IMR-90 (cell line): ENCODE data around the gene CHI3L1. TPM values are rescaled to one million over a fixed set of nuclear protein-coding genes. Genes with fewer than 3 reads are reported as not detected.

ENCODE experiments used
- ATAC-seq: fragments of 200-7000 bp; cut with Tn5 transposase; 2 replicates; pipeline ENCODE4 v1.9.1; 2020; ENCODE audit warnings: low read depth, mild to moderate bottlenecking, moderate library complexity
- BruUV-seq: library from RNA; stranded (reverse); fragments of 400-500 nt; replicated peaks from 2 replicates; lab custom pipeline; 2021; lab: Mats Ljungman, UMichigan
- CTCF ChIA-PET: fragments of 300-600 bp; formaldehyde crosslinking; extraction: SDS; loops from one replicate; lab custom pipeline; 2021; ENCODE audit warnings: antibody characterized with exemption; lab: Yijun Ruan, JAX
- POLR2A ChIA-PET: fragments of 300-600 bp; sonication (Branson Sonifier 250); formaldehyde crosslinking; loops from one replicate; lab custom pipeline; 2022; ENCODE audit warnings: antibody characterized with exemption; ENCODE audit not compliant: unreplicated experiment; lab: Charles Lee
- DNase-seq: peaks from one replicate; pipeline ENCODE4 v3.0.0; 2013
- H2AFZ ChIP-seq: replicated peaks from 2 replicates; pipeline ENCODE3; 2013; ENCODE audit warnings: low read length, mild to moderate bottlenecking; ENCODE audit not compliant: poor library complexity
- H2AK5ac ChIP-seq: 2 replicates; pipeline ENCODE4 v1.6.1; 2013; ENCODE audit warnings: low read depth, low read length, inconsistent platforms
- H2AK9ac ChIP-seq: replicated peaks from 2 replicates; pipeline ENCODE3; 2013; ENCODE audit warnings: mild to moderate bottlenecking, low read depth, low read length, moderate library complexity; ENCODE audit not compliant: poor library complexity
- H2BK120ac ChIP-seq: 2 replicates; pipeline ENCODE4 v1.6.1; 2013; ENCODE audit warnings: low read depth, low read length, inconsistent platforms
- H2BK15ac ChIP-seq: 3 replicates; pipeline ENCODE4 v1.6.1; 2013; ENCODE audit warnings: low read depth, low read length, inconsistent platforms
- H2BK20ac ChIP-seq: 2 replicates; pipeline ENCODE4 v1.6.1; 2013; ENCODE audit warnings: low read depth, mild to moderate bottlenecking, inconsistent platforms, low read length, moderate library complexity
- H2BK5ac ChIP-seq: 2 replicates; pipeline ENCODE4 v1.6.1; 2013; ENCODE audit warnings: mild to moderate bottlenecking, low read depth, low read length, inconsistent platforms; ENCODE audit not compliant: poor library complexity, severe bottlenecking
- H3K14ac ChIP-seq: replicated peaks from 2 replicates; pipeline ENCODE4 v1.6.1; 2013; ENCODE audit warnings: low read depth, low read length, inconsistent platforms
- H3K18ac ChIP-seq: 2 replicates; pipeline ENCODE4 v1.6.1; 2013; ENCODE audit warnings: low read depth, low read length, control low read depth
- H3K23ac ChIP-seq: 2 replicates; pipeline ENCODE4 v1.6.1; 2013; ENCODE audit warnings: low read depth, low read length, inconsistent platforms
- H3K27ac ChIP-seq: 2 replicates; pipeline ENCODE4 v1.5.1; 2013; ENCODE audit warnings: mild to moderate bottlenecking, control low read depth, low read length; ENCODE audit not compliant: insufficient read depth
- H3K27me3 ChIP-seq: 2 replicates; pipeline ENCODE4 v1.6.1; 2013; ENCODE audit warnings: low read length; ENCODE audit not compliant: control insufficient read depth, insufficient read depth
- H3K36me3 ChIP-seq: 2 replicates; pipeline ENCODE4 v1.6.1; 2013; ENCODE audit warnings: low read length, mixed read lengths; ENCODE audit not compliant: control insufficient read depth, insufficient read depth
- H3K4ac ChIP-seq: 2 replicates; pipeline ENCODE4 v1.6.1; 2013; ENCODE audit warnings: low read depth, low read length, inconsistent platforms
- H3K4me1 ChIP-seq: 2 replicates; pipeline ENCODE4 v1.6.1; 2013; ENCODE audit warnings: low read length, mixed read lengths; ENCODE audit not compliant: control insufficient read depth, insufficient read depth
- H3K4me2 ChIP-seq: 2 replicates; pipeline ENCODE4 v1.6.1; 2013; ENCODE audit warnings: low read depth, mild to moderate bottlenecking, control low read depth, low read length, moderate library complexity
- H3K4me3 ChIP-seq: 2 replicates; pipeline ENCODE4 v1.5.1; 2013; ENCODE audit warnings: low read depth, mild to moderate bottlenecking, control low read depth, low read length, moderate library complexity; ENCODE audit not compliant: insufficient read depth
- H3K56ac ChIP-seq: 2 replicates; pipeline ENCODE4 v1.6.1; 2013; ENCODE audit warnings: low read length, inconsistent platforms; ENCODE audit not compliant: insufficient read depth; ENCODE audit errors: extremely low read depth
- H3K79me1 ChIP-seq, 2 experiments: 2 replicates each; pipeline ENCODE4 v1.6.1; 2013; ENCODE audit warnings: low read length in 2 of 2, inconsistent platforms in 1 of 2, low read depth in 1 of 2
- H3K9ac ChIP-seq: 2 replicates; pipeline ENCODE4 v1.6.1; 2013; ENCODE audit warnings: low read depth, low read length, control low read depth
- H3K9me1 ChIP-seq: 2 replicates; pipeline ENCODE4 v1.6.1; 2013; ENCODE audit warnings: low read length, inconsistent platforms; ENCODE audit not compliant: insufficient read depth
- H3K9me3 ChIP-seq: 2 replicates; pipeline ENCODE4 v1.6.1; 2013; ENCODE audit warnings: low read length; ENCODE audit not compliant: control insufficient read depth, insufficient read depth
- H4K20me1 ChIP-seq: 2 replicates; pipeline ENCODE4 v1.6.1; 2013; ENCODE audit warnings: low read length, inconsistent platforms; ENCODE audit not compliant: insufficient read depth
- H4K5ac ChIP-seq: 2 replicates; pipeline ENCODE4 v1.6.1; 2013; ENCODE audit warnings: mild to moderate bottlenecking, low read depth, low read length, control low read depth
- H4K8ac ChIP-seq, 2 experiments: 2 replicates each; pipeline ENCODE4 v1.6.1; 2013; ENCODE audit warnings: low read depth in 2 of 2, low read length in 2 of 2, control low read depth in 1 of 2, inconsistent platforms in 1 of 2
- H4K91ac ChIP-seq: 2 replicates; pipeline ENCODE4 v1.6.1; 2013; ENCODE audit warnings: low read depth, low read length, inconsistent platforms; ENCODE audit not compliant: insufficient read depth
- BHLHE40 ChIP-seq: fragments of 150-350 bp; IDR thresholded peaks from 2 replicates; pipeline ENCODE4 v1.6.1; 2016; ENCODE audit warnings: mild to moderate bottlenecking, low read depth, low read length
- CEBPB ChIP-seq: IDR thresholded peaks from 2 replicates; pipeline ENCODE4 v1.6.1; 2012; ENCODE audit warnings: low read depth, low read length, improper control_type of control experiment
- CHD1 ChIP-seq: IDR thresholded peaks from 2 replicates; pipeline ENCODE4 v1.6.1; 2012; ENCODE audit warnings: low read depth, low read length, improper control_type of control experiment
- CTCF ChIP-seq: conservative IDR thresholded peaks from 2 replicates; pipeline ENCODE4 v1.5.1; 2012; ENCODE audit warnings: mild to moderate bottlenecking, low read depth, low read length, improper control_type of control experiment
- ELK1 ChIP-seq: fragments of 150-350 bp; IDR thresholded peaks from 2 replicates; pipeline ENCODE4 v1.6.1; 2016; ENCODE audit warnings: low read depth, mild to moderate bottlenecking, low read length, moderate library complexity, borderline replicate concordance
- FOS ChIP-seq: fragments of 150-350 bp; IDR thresholded peaks from 2 replicates; pipeline ENCODE4 v1.6.1; 2016; ENCODE audit warnings: low read depth, low read length
- MAFK ChIP-seq: IDR thresholded peaks from 2 replicates; pipeline ENCODE4 v1.6.1; 2012; ENCODE audit warnings: low read depth, low read length, improper control_type of control experiment
- MAZ ChIP-seq: IDR thresholded peaks from 2 replicates; pipeline ENCODE4 v1.6.1; 2012; ENCODE audit warnings: low read depth, mild to moderate bottlenecking, low read length, improper control_type of control experiment, moderate library complexity, borderline replicate concordance
- MXI1 ChIP-seq: IDR thresholded peaks from 2 replicates; pipeline ENCODE4 v1.6.1; 2012; ENCODE audit warnings: low read depth, mild to moderate bottlenecking, low read length, moderate library complexity, borderline replicate concordance
- NFE2L2 ChIP-seq: fragments of 150-350 bp; IDR thresholded peaks from 2 replicates; pipeline ENCODE4 v1.6.1; 2016; ENCODE audit warnings: low read depth, mild to moderate bottlenecking, low read length
- POLR2A ChIP-seq: IDR thresholded peaks from 2 replicates; pipeline ENCODE4 v1.6.1; 2012; ENCODE audit warnings: mild to moderate bottlenecking, low read depth, low read length
- RAD21 ChIP-seq: IDR thresholded peaks from 2 replicates; pipeline ENCODE4 v1.6.1; 2012; ENCODE audit warnings: low read length, improper control_type of control experiment
- RCOR1 ChIP-seq: IDR thresholded peaks from 2 replicates; pipeline ENCODE4 v1.6.1; 2012; ENCODE audit warnings: mild to moderate bottlenecking, low read length, improper control_type of control experiment; ENCODE audit not compliant: insufficient replicate concordance
- RFX5 ChIP-seq: IDR thresholded peaks from 2 replicates; pipeline ENCODE4 v1.8.0; 2012; ENCODE audit warnings: low read depth, mild to moderate bottlenecking, low read length, moderate library complexity
- SMC3 ChIP-seq: fragments of 150-350 bp; IDR thresholded peaks from 2 replicates; pipeline ENCODE4 v1.6.1; 2016; ENCODE audit warnings: low read depth, mild to moderate bottlenecking, antibody characterized with exemption, low read length, moderate library complexity
- USF2 ChIP-seq: fragments of 150-350 bp; IDR thresholded peaks from 2 replicates; pipeline ENCODE4 v1.6.1; 2017; ENCODE audit warnings: mild to moderate bottlenecking, antibody characterized with exemption, low read length, low read depth
- WGBS, 2 experiments: methylation state at CpG; one replicate each; pipeline versions ENCODE4 v1.1.5 to v1.1.7; 2013; ENCODE audit warnings: missing lambda C conversion rate in 2 of 2; ENCODE audit not compliant: insufficient read length in 1 of 2; ENCODE audit errors: extremely low coverage in 2 of 2; 5-methylcytosine and 5-hydroxymethylcytosine counted together
- dilution Hi-C: fragments of 300-500 bp; cut with HindIII; formaldehyde crosslinking; loops from one replicate; pipeline ENCODE4 v1.14.3; 2018; ENCODE audit warnings: low sequenced_read_pairs; ENCODE audit not compliant: unreplicated experiment
- in situ Hi-C: fragments of 300-500 bp; cut with MboI; formaldehyde crosslinking; loops from 3 replicates; pipeline ENCODE4 v1.14.3; 2019; ENCODE audit warnings: low sequenced_read_pairs, inconsistent platforms, mixed read lengths
- intact Hi-C: fragments of 100-400 bp; cut with micrococcal nuclease; formaldehyde crosslinking; loops from 2 replicates; pipeline ENCODE4 v1.10.0; 2022
- polyA plus RNA-seq, 3 experiments: library from polyadenylated mRNA; depleted of rRNA; stranded (reverse); fragments of >200 nt; gene quantifications; 2 replicates each; pipeline ENCODE4 v1.2.3, GENCODE V29; 2012; ENCODE audit warnings: low replicate concordance in 1 of 3
- total RNA-seq: library from RNA; depleted of rRNA; stranded (reverse); fragments of >200 nt; gene quantifications from 2 replicates; pipeline ENCODE4 v1.2.3, GENCODE V29; 2012

The CHI3L1 gene
- total and polyA plus RNA-seq, 2 of the 4 experiments (the other 2 are of a cell fraction), result 0.17 TPM; not detected in 1

- no peak overlapping the region for H2BK5ac ChIP-seq
- H2AFZ ChIP-seq, result no peak overlapping the region
- TF ChIP-seq FOS (no peak), CEBPB (no peak), SMC3 (no peak), ELK1 (no peak), MAZ (no peak), MXI1 (no peak), RAD21 (no peak), RFX5 (no peak), BHLHE40 (no peak), RCOR1 (no peak), NFE2L2 (no peak), CHD1 (no peak), USF2 (no peak), POLR2A (no peak), CTCF (no peak), MAFK (no peak)
- peaks cover 31% of the 10 kb centered on the region for H3K27me3 ChIP-seq
- CTCF ChIA-PET, result no interaction called here
- no peak overlapping the region for H4K8ac ChIP-seq
- no peak overlapping the region for H4K91ac ChIP-seq
- H2BK20ac ChIP-seq, result no peak overlapping the region
- H3K18ac ChIP-seq, result no peak overlapping the region
- no peak overlapping the region for H4K5ac ChIP-seq
- no CpG with 5 or more reads among the region's 5 CpGs for WGBS, 2 experiments
- no peaks in the 10 kb centered on the region for H3K36me3 ChIP-seq
- H3K79me1 ChIP-seq, result no peaks in the 10 kb centered on the region
- no peaks in the 10 kb centered on the region for H3K9me1 ChIP-seq
- no peaks in the 10 kb centered on the region; the same call in 1 of the 2 replicates for H3K4me1 ChIP-seq
- in situ Hi-C loops (no loop called here), intact Hi-C loops (no loop called here), dilution Hi-C loops (no loop called here)
- H2AK5ac ChIP-seq, result no peak overlapping the region
- H3K56ac ChIP-seq, result no peak overlapping the region
- no peaks in the 10 kb centered on the region for H4K20me1 ChIP-seq
- BruUV-seq, result no TSS peak
- H3K4me2 ChIP-seq, result no peak overlapping the region
- no peak overlapping the region for H2BK120ac ChIP-seq
- DNase-seq (no peak), ATAC-seq (no peak)
- no peak overlapping the region for H3K27ac ChIP-seq
- POLR2A ChIA-PET, result no interaction called here
- no peak overlapping the region for H3K4me3 ChIP-seq
- H3K14ac ChIP-seq, result no peak overlapping the region
- H3K23ac ChIP-seq, result no peak overlapping the region
- H3K9ac ChIP-seq, result no peak overlapping the region
- no peak overlapping the region for H3K4ac ChIP-seq
- H2BK15ac ChIP-seq, result no peak overlapping the region
- peaks cover 2% of the 10 kb centered on the region; the same call in 1 of the 2 replicates for H3K9me3 ChIP-seq
- no peak overlapping the region for H2AK9ac ChIP-seq
Measured at GRCh38 chr1:203142684-203143408, 43.7 kb downstream of the CHI3L1 start.
